Measurements from ENCODE around the gene RNF26.

Gene RNF26

GRCh38 chr11:119347940-119348605, 13.7 kb downstream of the RNF26 start:
- Histone ChIP-seq H3K9ac (ENCODE audit: low read length) (no peak overlapping the region), H3K4me1 (ENCODE audit: low read length) (no peaks in the 10 kb centered on the region)
- no peak for TF ChIP-seq EZH2phosphoT487 (IDR thresholded peaks at IDR 0.05; ENCODE audit: low read depth)
- TF ChIP-seq CTCF (IDR thresholded peaks at IDR 0.05; ENCODE audit: low read depth, low read length), result no peak

GRCh38 chr11:119350302-119350701, 16.0 kb downstream of the RNF26 start:
- no peaks in the 10 kb centered on the region for H3K36me3 ChIP-seq (replicated peaks; ENCODE audit: low read depth, low read length)
- H2AFZ ChIP-seq (ENCODE audit: low read depth, low read length), result no peak overlapping the region
- no peaks in the 10 kb centered on the region for H3K4me1 ChIP-seq (ENCODE audit: low read length)
- H3K27ac ChIP-seq (ENCODE audit: low read length), result no peak overlapping the region
- no peaks in the 10 kb centered on the region for H3K79me2 ChIP-seq (ENCODE audit: low read length)
- H3K27me3 ChIP-seq (ENCODE audit: low read depth, low read length), result peaks cover 28% of the 10 kb centered on the region
- TF ChIP-seq EZH2phosphoT487 (IDR thresholded peaks at IDR 0.05; ENCODE audit: low read depth), result no peak
- no peak for TF ChIP-seq CTCF (IDR thresholded peaks at IDR 0.05; ENCODE audit: low read depth, low read length)
- no peaks in the 10 kb centered on the region for H3K9me3 ChIP-seq (ENCODE audit: insufficient read depth, low read length)
- H3K4me2 ChIP-seq (ENCODE audit: low read length), result no peak overlapping the region
- no peaks in the 10 kb centered on the region for H4K20me1 ChIP-seq (ENCODE audit: insufficient read depth, low read length)
- H3K4me3 ChIP-seq (ENCODE audit: low read length), result no peak overlapping the region
- no peak overlapping the region for H3K9ac ChIP-seq (ENCODE audit: low read length)

More at GRCh38 chr11:119347940-119348605, 13.7 kb downstream of the RNF26 start:
- Histone ChIP-seq H4K20me1 (ENCODE audit: insufficient read depth, low read length) (no peaks in the 10 kb centered on the region), H3K36me3 (replicated peaks; ENCODE audit: low read depth, low read length) (no peaks in the 10 kb centered on the region), H3K27ac (ENCODE audit: low read length) (no peak overlapping the region), H3K27me3 (ENCODE audit: low read depth, low read length) (peaks cover 11% of the 10 kb centered on the region), H3K79me2 (ENCODE audit: low read length) (no peaks in the 10 kb centered on the region), H3K4me3 (ENCODE audit: low read length) (no peak overlapping the region), H2AFZ (ENCODE audit: low read depth, low read length) (no peak overlapping the region), H3K9me3 (ENCODE audit: insufficient read depth, low read length) (no peaks in the 10 kb centered on the region), H3K4me2 (ENCODE audit: low read length) (no peak overlapping the region)

DNA sequence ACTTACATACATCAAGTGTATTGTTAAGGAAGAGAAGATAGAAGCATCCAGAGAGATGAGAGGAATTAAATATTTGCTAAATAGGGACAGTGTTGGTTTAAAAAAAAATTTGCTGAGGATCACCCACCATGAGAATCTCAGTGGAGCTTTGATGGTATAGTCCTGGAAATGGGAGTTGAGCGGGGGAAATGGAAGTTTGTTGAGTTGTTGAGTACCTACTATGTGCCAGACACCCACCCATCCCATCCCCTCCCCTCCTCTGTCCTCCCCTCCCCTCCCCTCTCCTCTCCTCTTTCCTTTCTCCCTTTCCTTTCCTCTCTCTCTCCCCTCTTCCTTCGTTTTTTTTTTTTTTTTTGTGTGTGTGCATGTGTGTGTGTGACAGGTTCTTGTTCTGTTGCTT, 16.9 kb downstream of the RNF26 start:
- Histone ChIP-seq H4K20me1 (ENCODE audit: insufficient read depth, low read length) (no peaks in the 10 kb centered on the region), H3K4me2 (ENCODE audit: low read length) (no peak overlapping the region), H3K79me2 (ENCODE audit: low read length) (no peaks in the 10 kb centered on the region), H3K27me3 (ENCODE audit: low read depth, low read length) (peaks cover 26% of the 10 kb centered on the region), H3K36me3 (replicated peaks; ENCODE audit: low read depth, low read length) (no peaks in the 10 kb centered on the region), H3K9me3 (ENCODE audit: insufficient read depth, low read length) (no peaks in the 10 kb centered on the region), H3K4me3 (ENCODE audit: low read length) (no peak overlapping the region), H2AFZ (ENCODE audit: low read depth, low read length) (no peak overlapping the region), H3K4me1 (ENCODE audit: low read length) (0 out of 2 replicates have a peak, but pooled peaks cover 4% of the 10 kb centered on the region), H3K27ac (ENCODE audit: low read length) (no peak overlapping the region), H3K9ac (ENCODE audit: low read length) (no peak overlapping the region)
- no peak for TF ChIP-seq CTCF (IDR thresholded peaks at IDR 0.05; ENCODE audit: low read depth, low read length)
- no peak for TF ChIP-seq EZH2phosphoT487 (IDR thresholded peaks at IDR 0.05; ENCODE audit: low read depth)

DNA sequence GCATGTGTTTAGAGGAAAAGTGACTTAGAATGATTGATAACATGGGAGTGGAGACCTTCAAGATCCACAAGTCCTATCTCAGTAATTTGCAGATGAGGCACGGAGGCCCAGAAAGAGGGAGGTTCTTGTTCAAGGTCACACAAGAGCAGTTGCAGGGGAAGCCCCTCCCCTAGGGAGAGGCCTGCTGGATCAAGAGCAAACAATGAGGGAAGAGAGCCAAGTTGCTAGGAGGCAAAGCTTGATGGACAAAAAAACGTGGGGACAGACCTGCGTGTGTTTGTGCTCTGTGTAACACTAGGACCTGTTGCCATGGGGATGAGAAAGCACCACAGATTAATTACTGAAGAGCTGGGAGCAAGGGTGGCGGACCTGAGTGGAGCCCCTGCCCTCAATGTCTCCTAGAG, 18.5 kb downstream of the RNF26 start:
- H3K4me1 ChIP-seq (ENCODE audit: low read length), result 0 out of 2 replicates have a peak, but pooled peaks cover 4% of the 10 kb centered on the region
- H3K27me3 ChIP-seq (ENCODE audit: low read depth, low read length), result peaks cover 25% of the 10 kb centered on the region
- no peak overlapping the region for H2AFZ ChIP-seq (ENCODE audit: low read depth, low read length)
- H3K9ac ChIP-seq (ENCODE audit: low read length), result no peak overlapping the region
- H4K20me1 ChIP-seq (ENCODE audit: insufficient read depth, low read length), result no peaks in the 10 kb centered on the region
- no peaks in the 10 kb centered on the region for H3K9me3 ChIP-seq (ENCODE audit: insufficient read depth, low read length)
- no peak overlapping the region for H3K27ac ChIP-seq (ENCODE audit: low read length)
- TF ChIP-seq CTCF (IDR thresholded peaks at IDR 0.05; ENCODE audit: low read depth, low read length), result no peak
- TF ChIP-seq EZH2phosphoT487 (IDR thresholded peaks at IDR 0.05; ENCODE audit: low read depth), result no peak
- no peaks in the 10 kb centered on the region for H3K79me2 ChIP-seq (ENCODE audit: low read length)
- H3K36me3 ChIP-seq (replicated peaks; ENCODE audit: low read depth, low read length), result no peaks in the 10 kb centered on the region
- H3K4me3 ChIP-seq (ENCODE audit: low read length), result no peak overlapping the region
- H3K4me2 ChIP-seq (ENCODE audit: low read length), result no peak overlapping the region
